RWPE2 (cell line): ENCODE results near the gene TMPRSS6.

Experiments used
- ATAC-seq: fragments of 200-7000 bp; cut with Tn5 transposase; 3 replicates; pipeline ENCODE4 v1.9.1; 2021; ENCODE audit warnings: low read depth
- DNase-seq: peaks from one replicate; pipeline ENCODE4 v3.0.0-alpha.2; 2020; ENCODE audit warnings: low spot score
- H3K27ac ChIP-seq: fragments of 450-650 bp; 2 replicates; pipeline ENCODE4 v1.5.1; 2017; ENCODE audit warnings: mild to moderate bottlenecking; ENCODE audit not compliant: poor library complexity, severe bottlenecking
- H3K27me3 ChIP-seq: fragments of 250-450 bp; sonication (Bioruptor Pico); 2 replicates; pipeline ENCODE4 v1.5.1; 2021; ENCODE audit warnings: mild to moderate bottlenecking, moderate library complexity; ENCODE audit not compliant: insufficient read depth, poor library complexity, severe bottlenecking
- H3K36me3 ChIP-seq: fragments of 250-450 bp; sonication (Bioruptor Pico); 2 replicates; pipeline ENCODE4 v1.5.1; 2020; ENCODE audit warnings: low read depth, mild to moderate bottlenecking, moderate library complexity
- H3K4me1 ChIP-seq: fragments of 250-450 bp; sonication (Bioruptor Pico); 2 replicates; pipeline ENCODE4 v1.5.1; 2021; ENCODE audit warnings: mild to moderate bottlenecking, moderate library complexity; ENCODE audit not compliant: insufficient read depth, poor library complexity, severe bottlenecking
- H3K4me3 ChIP-seq: fragments of 250-450 bp; sonication (Bioruptor Pico); 2 replicates; pipeline ENCODE4 v1.5.1; 2021; ENCODE audit warnings: mild to moderate bottlenecking, moderate library complexity; ENCODE audit not compliant: severe bottlenecking
- H3K9me3 ChIP-seq: fragments of 250-450 bp; sonication (Bioruptor Pico); 2 replicates; pipeline ENCODE4 v1.5.1; 2021; ENCODE audit warnings: mild to moderate bottlenecking, moderate library complexity; ENCODE audit not compliant: severe bottlenecking
- CTCF ChIP-seq: fragments of 450-650 bp; IDR thresholded peaks from one replicate; pipeline ENCODE4 v1.5.1; 2017; ENCODE audit warnings: mild to moderate bottlenecking, moderate library complexity; ENCODE audit not compliant: poor library complexity, severe bottlenecking

Gene TMPRSS6

DNA sequence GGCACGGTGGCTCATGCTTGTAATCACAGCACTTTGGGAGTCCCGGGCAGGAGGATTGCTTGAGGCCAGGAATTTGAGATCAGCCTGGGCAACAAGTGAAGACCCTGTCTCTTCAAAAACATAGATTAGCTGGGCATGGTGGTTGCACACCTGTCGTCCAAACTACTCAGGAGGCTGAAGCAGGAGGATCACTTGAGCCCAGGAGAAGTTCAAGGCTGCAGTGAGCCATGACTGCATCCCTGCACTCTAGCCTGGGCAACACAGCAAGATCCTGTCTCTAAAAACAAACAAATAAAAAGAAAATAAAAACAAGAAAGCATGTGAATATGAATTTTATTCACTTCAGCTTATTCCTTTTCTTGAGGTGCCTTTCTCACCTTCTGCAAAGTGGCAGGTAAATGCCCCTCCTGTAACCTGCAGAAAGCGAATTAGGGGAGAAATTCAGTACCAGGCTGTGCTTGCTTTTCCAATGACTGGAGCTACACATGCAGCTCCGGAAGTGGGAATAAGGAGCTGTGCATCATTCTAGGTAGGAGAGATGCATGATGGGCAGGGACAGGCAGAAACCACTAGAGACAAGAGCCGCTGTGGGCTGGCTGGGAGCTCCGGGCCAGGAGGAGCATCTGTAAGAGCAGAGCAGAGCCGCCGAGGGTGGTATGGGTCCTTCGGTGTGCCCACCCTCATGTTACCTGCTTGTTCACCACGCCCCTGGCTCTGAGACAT is 72.7 kb downstream of the TMPRSS6 start:
- Histone ChIP-seq H3K27ac (no peak overlapping the region), H3K9me3 (no peaks in the 10 kb centered on the region), H3K4me3 (no peak overlapping the region), H3K27me3 (no peaks in the 10 kb centered on the region), H3K4me1 (peaks cover 27% of the 10 kb centered on the region), H3K36me3 (no peaks in the 10 kb centered on the region)
- no peak for TF ChIP-seq CTCF
- no peak for ATAC-seq
- no peak for DNase-seq

- Histone ChIP-seq H3K4me1 (peaks cover 19% of the 10 kb centered on the region), H3K9me3 (no peaks in the 10 kb centered on the region), H3K4me3 (no peak overlapping the region), H3K36me3 (no peaks in the 10 kb centered on the region), H3K27ac (peak overlapping the region; percentile 85), H3K27me3 (no peaks in the 10 kb centered on the region)
- ATAC-seq (no peak), DNase-seq (no peak)
- TF ChIP-seq CTCF = no peak
Measured at GRCh38 chr22:37033605-37034430, 75.7 kb downstream of the TMPRSS6 start.

DNA sequence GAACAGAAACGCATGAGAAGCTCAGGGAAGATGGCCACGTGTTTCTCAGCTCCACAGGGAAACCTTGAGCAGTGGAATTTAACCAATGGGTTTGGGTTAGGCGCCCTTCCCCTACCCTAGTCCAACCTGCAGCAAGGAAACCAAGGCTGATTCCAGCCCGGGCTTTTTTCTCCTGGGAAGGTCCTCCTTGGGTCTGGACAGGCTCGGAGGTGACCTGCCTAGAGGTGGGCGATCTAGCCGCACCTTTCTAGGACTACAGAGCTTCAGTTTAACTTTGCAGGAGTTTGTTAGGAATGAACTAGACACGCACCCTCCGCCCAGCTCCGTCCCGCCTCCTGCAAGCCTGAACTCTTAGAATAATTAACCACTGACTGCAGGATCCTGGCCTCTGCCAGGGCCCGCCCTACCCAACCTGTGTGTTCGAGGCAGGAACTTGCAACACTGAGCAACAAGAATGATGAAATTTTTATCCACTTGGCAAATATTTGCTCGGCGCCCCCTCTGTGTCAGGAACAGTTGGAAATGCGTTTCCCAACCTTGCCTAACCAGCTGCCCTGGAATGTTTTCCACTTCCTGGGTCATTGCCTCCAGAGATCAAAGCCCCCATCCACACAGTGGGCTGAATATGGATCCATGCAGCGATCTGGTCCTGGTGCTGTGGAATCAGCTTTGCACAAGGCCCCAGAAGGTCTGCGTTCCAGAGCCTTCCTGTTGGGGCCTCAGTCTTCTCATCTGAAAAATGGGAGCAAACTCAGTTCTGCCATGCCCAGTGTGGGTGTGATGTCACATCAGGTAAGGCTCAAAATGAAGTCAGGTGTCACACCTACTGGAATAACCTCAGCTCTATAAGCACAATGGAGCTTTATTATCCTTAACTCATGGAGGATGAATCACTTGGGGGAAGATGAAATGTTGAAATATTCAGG is 76.7 kb downstream of the TMPRSS6 start:
- Histone ChIP-seq H3K27ac (peak overlapping the region; percentile 85), H3K4me3 (no peak overlapping the region)
- peak; percentile 97 for ATAC-seq

DNA sequence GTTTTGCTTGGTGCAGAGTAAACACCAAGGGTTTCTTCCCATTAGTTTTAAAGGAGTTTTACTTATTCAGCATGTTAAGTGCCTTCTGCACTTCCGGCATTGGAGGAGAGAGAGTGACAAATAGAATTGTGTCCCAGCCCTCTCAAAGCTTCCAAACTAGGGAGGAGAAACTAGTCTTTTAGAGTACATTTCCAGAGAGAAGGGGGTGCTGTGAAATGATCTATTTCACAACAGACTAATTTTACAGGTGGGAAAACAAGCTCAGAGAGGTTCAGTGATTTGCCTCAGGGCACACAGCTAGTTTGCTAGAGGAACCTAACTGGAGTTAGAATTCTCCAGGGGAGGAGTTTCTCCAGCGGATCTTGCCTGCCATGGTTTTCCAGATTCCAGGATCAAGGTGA is 77.4 kb downstream of the TMPRSS6 start:
- H3K4me1 ChIP-seq = peaks cover 19% of the 10 kb centered on the region
- no peak for TF ChIP-seq CTCF
- H3K27me3 ChIP-seq = no peaks in the 10 kb centered on the region
- ATAC-seq (no peak), DNase-seq (no peak)
- peak overlapping the region; percentile 85 for H3K27ac ChIP-seq
- H3K4me3 ChIP-seq = no peak overlapping the region
- peaks cover 7% of the 10 kb centered on the region for H3K36me3 ChIP-seq
- H3K9me3 ChIP-seq = no peaks in the 10 kb centered on the region

More for the DNA sequence above, 76.7 kb downstream of the TMPRSS6 start:
- Histone ChIP-seq H3K27me3 (no peaks in the 10 kb centered on the region), H3K4me1 (peaks cover 19% of the 10 kb centered on the region), H3K36me3 (no peaks in the 10 kb centered on the region; the same call in 1 of the 2 replicates), H3K9me3 (no peaks in the 10 kb centered on the region)
- DNase-seq = peak; percentile 91
- no peak for TF ChIP-seq CTCF
